Gastrocnemius medialis (tissue), 4 donors: ENCODE results near the gene CCDC138. TPM values are rescaled to one million over a fixed set of nuclear protein-coding genes. Genes with fewer than 3 reads are reported as not detected.
A peak's percentile ranks its signal among the peaks of the same experiment; 100 is the strongest.

Source experiments
- ATAC-seq, 2 donors: fragments of 150-250 bp; one replicate each; pipeline ENCODE4 v1.9.1; 2016
- DNase-seq, 2 donors: peaks; one replicate each; pipeline ENCODE4 v3.0.0-alpha.2; 2019
- H3K27ac ChIP-seq, 4 donors: fragments of 200-600 bp; sonication (generic); 1 replicate in 1 of 4; 2 replicates in 3 of 4; pipeline ENCODE4 v1.5.1; 2016 to 2018; ENCODE audit warnings: mild to moderate bottlenecking in 2 of 4, moderate library complexity in 1 of 4
- H3K27me3 ChIP-seq, 3 donors: fragments of 200-600 bp; sonication (generic) in 2 of 3; 1 replicate in 1 of 3; 2 replicates in 2 of 3; pipeline versions ENCODE4 v1.5.1 to v1.6.0; 2016 to 2019; ENCODE audit warnings: mild to moderate bottlenecking in 1 of 3, moderate library complexity in 1 of 3
- H3K36me3 ChIP-seq, 2 donors: fragments of 200-600 bp; sonication (generic) in 1 of 2; one replicate each; pipeline ENCODE4 v1.5.1; 2017 to 2018
- H3K4me1 ChIP-seq, 2 donors: fragments of 200-600 bp; sonication (generic) in 1 of 2; one replicate each; pipeline ENCODE4 v1.5.1; 2016 to 2017; ENCODE audit warnings: mild to moderate bottlenecking in 2 of 2
- H3K4me3 ChIP-seq, 4 donors: fragments of 200-600 bp; sonication (generic) in 3 of 4; 1 replicate in 1 of 4; 2 replicates in 3 of 4; pipeline ENCODE4 v1.5.1; 2016 to 2019; ENCODE audit warnings: mild to moderate bottlenecking in 2 of 4
- H3K9me3 ChIP-seq, 3 donors: fragments of 200-600 bp; sonication (generic) in 2 of 3; 1 replicate in 1 of 3; 2 replicates in 2 of 3; pipeline ENCODE4 v1.5.1; 2016 to 2019
- POLR2A ChIP-seq, 2 donors: fragments of 450-650 bp; IDR thresholded peaks; one replicate each; pipeline ENCODE4 v1.6.1; 2017; ENCODE audit warnings: antibody characterized with exemption in 2 of 2, mild to moderate bottlenecking in 2 of 2, moderate library complexity in 2 of 2
- in situ Hi-C, 4 donors: fragments of 200-750 bp; cut with MboI; loops; one replicate each; pipeline versions ENCODE4 v1.15.0 to v1.8.0; 2017; ENCODE audit warnings: low sequenced_read_pairs in 4 of 4
- intact Hi-C: fragments of 100-400 bp; cut with DNase I; formaldehyde crosslinking; loops from one replicate; pipeline ENCODE4 v1.15.1; 2023; ENCODE audit warnings: low total_unique reads
- total RNA-seq, 4 donors: library from RNA; depleted of rRNA; stranded (reverse); fragments of >200 nt; gene quantifications; one replicate each; pipeline versions ENCODE4 v1.1.0 to v1.2.3, GENCODE V29; 2016
- TF ChIP-seq, protein P1 (sequence below), 5 experiments: fragments of 450-650 bp in 3 of 5; fragments of 200-600 bp in 2 of 5; sonication (generic) in 2 of 5; IDR thresholded peaks in 4 of 5; conservative IDR thresholded peaks in 1 of 5; 1 replicate in 4 of 5; 2 replicates in 1 of 5; pipeline ENCODE4 v1.5.1; 2016 to 2019; ENCODE audit warnings: antibody characterized with exemption in 5 of 5, mild to moderate bottlenecking in 3 of 5, moderate library complexity in 3 of 5

The CCDC138 gene
- total RNA-seq, 4 donors from 2014 or later, result 0.52 to 2.8 (median 1.2) TPM

DNA sequence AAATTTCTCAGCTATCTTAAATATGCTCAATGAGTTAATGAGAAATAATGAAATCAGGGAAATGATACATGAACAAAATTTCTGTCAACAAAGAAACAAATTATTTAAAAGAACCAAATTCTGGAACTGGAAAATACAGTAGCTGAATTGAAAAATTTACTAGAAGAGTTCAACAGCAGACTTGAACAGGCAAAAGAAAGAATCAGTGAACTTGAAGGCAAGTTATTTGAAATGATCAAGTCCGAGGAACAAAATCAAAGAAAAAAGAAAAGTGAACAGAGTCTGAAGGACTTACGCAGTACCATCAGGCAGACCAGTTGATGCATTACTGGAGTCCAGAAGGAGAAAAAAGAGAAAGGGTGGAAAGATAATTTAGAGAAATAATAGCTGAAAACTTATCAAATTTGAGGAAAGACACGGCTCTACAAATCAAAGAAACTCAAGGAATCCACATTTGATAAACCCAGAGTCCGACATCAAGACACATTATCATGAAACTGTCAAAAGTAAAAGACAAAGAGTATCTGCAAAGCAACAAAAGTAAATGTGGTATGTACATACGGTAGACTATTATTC, 83.6 kb downstream of the CCDC138 start:
- TF ChIP-seq, protein P1, sequence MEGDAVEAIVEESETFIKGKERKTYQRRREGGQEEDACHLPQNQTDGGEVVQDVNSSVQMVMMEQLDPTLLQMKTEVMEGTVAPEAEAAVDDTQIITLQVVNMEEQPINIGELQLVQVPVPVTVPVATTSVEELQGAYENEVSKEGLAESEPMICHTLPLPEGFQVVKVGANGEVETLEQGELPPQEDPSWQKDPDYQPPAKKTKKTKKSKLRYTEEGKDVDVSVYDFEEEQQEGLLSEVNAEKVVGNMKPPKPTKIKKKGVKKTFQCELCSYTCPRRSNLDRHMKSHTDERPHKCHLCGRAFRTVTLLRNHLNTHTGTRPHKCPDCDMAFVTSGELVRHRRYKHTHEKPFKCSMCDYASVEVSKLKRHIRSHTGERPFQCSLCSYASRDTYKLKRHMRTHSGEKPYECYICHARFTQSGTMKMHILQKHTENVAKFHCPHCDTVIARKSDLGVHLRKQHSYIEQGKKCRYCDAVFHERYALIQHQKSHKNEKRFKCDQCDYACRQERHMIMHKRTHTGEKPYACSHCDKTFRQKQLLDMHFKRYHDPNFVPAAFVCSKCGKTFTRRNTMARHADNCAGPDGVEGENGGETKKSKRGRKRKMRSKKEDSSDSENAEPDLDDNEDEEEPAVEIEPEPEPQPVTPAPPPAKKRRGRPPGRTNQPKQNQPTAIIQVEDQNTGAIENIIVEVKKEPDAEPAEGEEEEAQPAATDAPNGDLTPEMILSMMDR (IDR thresholded peaks at IDR 0.05 in 4 of 5, conservative IDR thresholded peaks at IDR 0.05 in 1 of 5), result no peak
- no peak for TF ChIP-seq POLR2A (IDR thresholded peaks at IDR 0.05)
- Histone ChIP-seq H3K9me3 (peaks cover 0 to 5% (median 0%) of the 10 kb centered on the region in 3 donors), H3K36me3 (no peaks in the 10 kb centered on the region), H3K27me3 (no peaks in the 10 kb centered on the region), H3K4me1 (no peaks in the 10 kb centered on the region), H3K4me3 (no peak overlapping the region), H3K27ac (no peak overlapping the region)
- in situ Hi-C loops (no loop called here), intact Hi-C loops (no loop called here)
- no peak for DNase-seq
- no peak for ATAC-seq

DNA sequence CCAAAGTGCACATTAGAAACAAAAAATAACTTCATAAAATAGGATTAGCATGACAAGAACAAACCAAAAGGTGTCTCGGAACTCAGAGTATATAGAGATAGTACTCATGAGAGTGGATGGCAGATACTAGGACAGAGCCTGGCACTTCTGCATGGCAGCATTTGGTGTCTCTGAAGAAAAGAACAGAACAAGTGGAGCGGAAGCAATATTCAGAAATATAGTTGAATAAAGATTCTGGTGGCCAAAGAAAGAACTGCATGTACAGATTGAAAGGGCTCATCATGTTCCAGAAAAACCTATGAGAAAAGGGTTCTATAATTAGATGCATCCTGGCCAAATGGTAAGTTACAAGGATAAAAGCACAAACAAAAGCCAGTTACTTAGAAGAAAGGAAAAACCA, 90.9 kb downstream of the CCDC138 start:
- no peak for DNase-seq
- H3K27me3 ChIP-seq, result no peaks in the 10 kb centered on the region
- in situ Hi-C loops (no loop called here), intact Hi-C loops (no loop called here)
- H3K27ac ChIP-seq, result no peak overlapping the region
- H3K4me1 ChIP-seq, result no peaks in the 10 kb centered on the region
- no peak for ATAC-seq
- TF ChIP-seq POLR2A (IDR thresholded peaks at IDR 0.05), result no peak
- TF ChIP-seq, protein P1 (IDR thresholded peaks at IDR 0.05 in 4 of 5, conservative IDR thresholded peaks at IDR 0.05 in 1 of 5), result peak in 1 of 5 experiments; percentile 21
- peaks cover 0 to 3% (median 0%) of the 10 kb centered on the region in 3 donors for H3K9me3 ChIP-seq
- no peak overlapping the region for H3K4me3 ChIP-seq
- no peaks in the 10 kb centered on the region for H3K36me3 ChIP-seq

DNA sequence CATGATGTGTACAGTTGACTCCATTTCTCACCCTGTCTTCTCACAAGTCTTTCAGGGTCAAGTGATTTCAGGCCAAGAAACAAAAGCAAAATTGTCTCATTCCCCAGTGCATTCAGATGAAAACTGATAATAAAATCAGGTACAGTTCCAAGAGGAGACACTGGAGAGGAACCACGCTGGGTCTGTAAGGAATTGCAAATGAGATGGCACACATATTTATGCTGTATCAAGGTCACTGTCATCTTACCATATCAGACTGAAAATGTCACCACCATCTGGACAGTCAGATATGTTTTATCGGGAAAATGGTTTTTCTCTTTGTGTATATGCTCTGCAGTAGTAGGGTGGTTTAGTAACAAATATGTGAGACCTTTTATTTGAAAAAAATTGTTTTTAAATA, 91.7 kb downstream of the CCDC138 start:
- no peak for ATAC-seq
- peaks cover 0 to 6% (median 0%) of the 10 kb centered on the region in 3 donors for H3K9me3 ChIP-seq
- TF ChIP-seq, protein P1 (IDR thresholded peaks at IDR 0.05 in 4 of 5, conservative IDR thresholded peaks at IDR 0.05 in 1 of 5), result no peak
- TF ChIP-seq POLR2A (IDR thresholded peaks at IDR 0.05), result no peak
- H3K27me3 ChIP-seq, result no peaks in the 10 kb centered on the region
- DNase-seq, result no peak
- intact Hi-C loops, result no loop called here
- no peaks in the 10 kb centered on the region for H3K36me3 ChIP-seq
- no peaks in the 10 kb centered on the region for H3K4me1 ChIP-seq
- in situ Hi-C loops, result no loop called here
- no peak overlapping the region for H3K4me3 ChIP-seq
- no peak overlapping the region for H3K27ac ChIP-seq

DNA sequence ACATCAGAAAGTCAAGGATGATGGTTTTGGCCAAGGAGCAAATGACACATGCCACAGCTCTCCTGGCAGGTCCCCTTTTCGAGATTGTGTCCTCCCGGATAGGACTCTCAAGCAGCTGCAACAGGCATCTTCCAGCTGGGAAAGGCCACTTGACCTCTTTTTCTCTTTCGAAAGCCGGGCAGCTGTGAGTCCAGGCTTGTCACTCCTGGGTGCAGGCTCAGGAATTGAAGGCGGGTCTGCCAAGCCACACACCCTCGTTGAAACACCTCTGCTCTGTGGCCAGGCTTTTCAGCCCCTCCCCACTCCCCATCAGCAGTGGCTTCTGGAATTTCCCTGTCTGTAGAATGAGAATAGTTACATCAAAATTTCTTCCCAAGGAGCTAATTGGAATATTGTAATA, 98.0 kb downstream of the CCDC138 start:
- Histone ChIP-seq H3K4me3 (no peak overlapping the region), H3K27me3 (no peaks in the 10 kb centered on the region), H3K4me1 (no peaks in the 10 kb centered on the region), H3K9me3 (peaks cover 0 to 10% (median 0%) of the 10 kb centered on the region in 3 donors), H3K27ac (no peak overlapping the region), H3K36me3 (no peaks in the 10 kb centered on the region)
- TF ChIP-seq, protein P1 (IDR thresholded peaks at IDR 0.05 in 4 of 5, conservative IDR thresholded peaks at IDR 0.05 in 1 of 5), result no peak
- TF ChIP-seq POLR2A (IDR thresholded peaks at IDR 0.05), result no peak
- intact Hi-C loops (no loop called here), in situ Hi-C loops (no loop called here)
- DNase-seq (no peak), ATAC-seq (no peak)

DNA sequence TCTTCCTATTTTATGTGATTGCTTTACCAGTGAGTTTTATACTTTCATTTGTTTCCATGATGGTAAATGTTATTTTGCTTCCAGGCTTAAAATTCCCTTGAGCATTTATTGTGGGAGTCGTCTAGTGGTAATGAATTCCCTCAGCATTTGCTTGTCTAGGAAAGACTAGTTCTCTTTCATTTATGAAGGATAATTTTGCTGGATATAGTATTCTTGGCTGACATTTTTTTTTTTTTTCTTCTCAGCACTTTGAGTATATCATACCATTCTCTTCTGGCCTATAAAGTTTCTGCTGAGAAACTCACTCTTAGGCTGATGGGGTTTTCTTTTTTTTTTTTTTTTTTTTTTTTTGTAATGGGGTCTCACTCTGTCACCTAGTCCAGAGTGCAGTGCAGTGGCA, 103.3 kb downstream of the CCDC138 start:
- intact Hi-C loops, result no loop called here
- in situ Hi-C loops, result no loop called here
- TF ChIP-seq POLR2A (IDR thresholded peaks at IDR 0.05), result no peak
- TF ChIP-seq, protein P1 (IDR thresholded peaks at IDR 0.05 in 4 of 5, conservative IDR thresholded peaks at IDR 0.05 in 1 of 5), result no peak
- no peaks in the 10 kb centered on the region for H3K36me3 ChIP-seq
- H3K4me3 ChIP-seq, result no peak overlapping the region
- no peaks in the 10 kb centered on the region for H3K4me1 ChIP-seq
- no peak for ATAC-seq
- no peaks in the 10 kb centered on the region for H3K27me3 ChIP-seq
- no peak for DNase-seq
- peaks cover 0 to 5% (median 0%) of the 10 kb centered on the region in 3 donors for H3K9me3 ChIP-seq
- H3K27ac ChIP-seq, result no peak overlapping the region
